Measurements from ENCODE around the gene DYNLT2. TPM values are rescaled to one million over a fixed set of nuclear protein-coding genes. Genes with fewer than 3 reads are reported as not detected.
A peak's percentile ranks its signal among the peaks of the same experiment; 100 is the strongest.

Gene DYNLT2
- total and polyA plus RNA-seq, 2 of the 13 experiments (the other 11 are each of a cell fraction or from before 2014, with no cell fraction given): 2.1 to 4.3 TPM

- TF ChIP-seq CBFB (CRISPR knock-in tag; IDR thresholded peaks at IDR 0.05): 0 out of 2 replicates have a peak, but pooled peaks have one; percentile 67
- TF ChIP-seq THYN1 (CRISPR knock-in tag; IDR thresholded peaks at IDR 0.05; ENCODE audit: borderline replicate concordance, low read depth): no peak
- TF ChIP-seq ZBTB37 (CRISPR knock-in tag; IDR thresholded peaks at IDR 0.05): no peak
- peak; percentile 98 to 99 for TF ChIP-seq NR2F1 (CRISPR knock-in tag; IDR thresholded peaks at IDR 0.05)
- TF ChIP-seq ZNF318 (CRISPR knock-in tag; IDR thresholded peaks at IDR 0.05): no peak
- TF ChIP-seq HOXA9 (CRISPR knock-in tag; IDR thresholded peaks at IDR 0.05; ENCODE audit: borderline replicate concordance): no peak
- TF ChIP-seq ATF4 (CRISPR knock-in tag; IDR thresholded peaks at IDR 0.05): peak in 1 of 2 experiments; percentile 75; a peak in 1 of 4 replicates
- peak; percentile 53; the same call in 1 of the 2 replicates for TF ChIP-seq ZNF574 (CRISPR knock-in tag; IDR thresholded peaks at IDR 0.05)
- peak; percentile 50; the same call in 1 of the 2 replicates for TF ChIP-seq ZFP37 (CRISPR knock-in tag; IDR thresholded peaks at IDR 0.05; ENCODE audit: borderline replicate concordance)
- no peak for TF ChIP-seq ZNF570 (CRISPR knock-in tag; IDR thresholded peaks at IDR 0.05; ENCODE audit: borderline replicate concordance)
- no peak for TF ChIP-seq ZMYM3 (CRISPR knock-in tag; IDR thresholded peaks at IDR 0.05)
- TF ChIP-seq ZNF143 (CRISPR knock-in tag; IDR thresholded peaks at IDR 0.05): peak; percentile 4; the same call in 1 of the 2 replicates
These were observed 26.0 kb downstream of the DYNLT2 start (continued) for GRCh38 chr6:169725125-169726048.

Data from HepG2 (cell line).